GM12875 (cell line): ENCODE data around the gene EDAR.

Source experiments
- H3K4me3 ChIP-seq: one replicate; pipeline ENCODE4 v1.5.1; 2011; ENCODE audit warnings: low read depth, low read length, control low read depth
- TF ChIP-seq, protein P1 (sequence below): IDR thresholded peaks from 2 replicates; pipeline ENCODE4 v1.5.1; 2011; ENCODE audit warnings: low read depth, mild to moderate bottlenecking, control low read depth, inconsistent platforms, low read length, moderate library complexity, borderline replicate concordance; ENCODE audit not compliant: insufficient read depth

Gene EDAR

DNA sequence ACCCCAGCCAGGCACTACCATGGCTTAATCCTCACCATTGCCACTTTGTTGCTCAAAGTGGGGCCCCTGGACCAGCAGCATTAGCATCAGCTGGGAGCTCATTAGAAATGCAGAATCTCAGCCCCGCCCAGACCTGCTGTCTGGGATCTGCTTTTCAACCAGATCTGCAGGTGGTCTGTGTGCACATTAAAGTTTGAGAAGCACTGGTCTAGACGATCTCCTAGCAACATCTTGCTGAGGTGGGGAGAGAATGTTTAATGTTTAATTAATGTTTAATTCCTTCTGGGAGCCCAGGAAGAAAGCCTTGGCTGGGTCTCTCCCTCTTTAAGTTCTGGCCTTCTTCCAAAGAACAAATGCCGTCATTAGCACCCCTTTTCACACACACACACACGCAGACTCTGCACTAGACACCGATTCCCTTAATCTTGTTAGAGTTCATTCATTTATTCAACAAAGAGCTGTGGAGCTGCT lies 53.7 kb downstream of the EDAR start:
- H3K4me3 ChIP-seq = no peak overlapping the region
- TF ChIP-seq, protein P1, sequence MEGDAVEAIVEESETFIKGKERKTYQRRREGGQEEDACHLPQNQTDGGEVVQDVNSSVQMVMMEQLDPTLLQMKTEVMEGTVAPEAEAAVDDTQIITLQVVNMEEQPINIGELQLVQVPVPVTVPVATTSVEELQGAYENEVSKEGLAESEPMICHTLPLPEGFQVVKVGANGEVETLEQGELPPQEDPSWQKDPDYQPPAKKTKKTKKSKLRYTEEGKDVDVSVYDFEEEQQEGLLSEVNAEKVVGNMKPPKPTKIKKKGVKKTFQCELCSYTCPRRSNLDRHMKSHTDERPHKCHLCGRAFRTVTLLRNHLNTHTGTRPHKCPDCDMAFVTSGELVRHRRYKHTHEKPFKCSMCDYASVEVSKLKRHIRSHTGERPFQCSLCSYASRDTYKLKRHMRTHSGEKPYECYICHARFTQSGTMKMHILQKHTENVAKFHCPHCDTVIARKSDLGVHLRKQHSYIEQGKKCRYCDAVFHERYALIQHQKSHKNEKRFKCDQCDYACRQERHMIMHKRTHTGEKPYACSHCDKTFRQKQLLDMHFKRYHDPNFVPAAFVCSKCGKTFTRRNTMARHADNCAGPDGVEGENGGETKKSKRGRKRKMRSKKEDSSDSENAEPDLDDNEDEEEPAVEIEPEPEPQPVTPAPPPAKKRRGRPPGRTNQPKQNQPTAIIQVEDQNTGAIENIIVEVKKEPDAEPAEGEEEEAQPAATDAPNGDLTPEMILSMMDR = no peak

DNA sequence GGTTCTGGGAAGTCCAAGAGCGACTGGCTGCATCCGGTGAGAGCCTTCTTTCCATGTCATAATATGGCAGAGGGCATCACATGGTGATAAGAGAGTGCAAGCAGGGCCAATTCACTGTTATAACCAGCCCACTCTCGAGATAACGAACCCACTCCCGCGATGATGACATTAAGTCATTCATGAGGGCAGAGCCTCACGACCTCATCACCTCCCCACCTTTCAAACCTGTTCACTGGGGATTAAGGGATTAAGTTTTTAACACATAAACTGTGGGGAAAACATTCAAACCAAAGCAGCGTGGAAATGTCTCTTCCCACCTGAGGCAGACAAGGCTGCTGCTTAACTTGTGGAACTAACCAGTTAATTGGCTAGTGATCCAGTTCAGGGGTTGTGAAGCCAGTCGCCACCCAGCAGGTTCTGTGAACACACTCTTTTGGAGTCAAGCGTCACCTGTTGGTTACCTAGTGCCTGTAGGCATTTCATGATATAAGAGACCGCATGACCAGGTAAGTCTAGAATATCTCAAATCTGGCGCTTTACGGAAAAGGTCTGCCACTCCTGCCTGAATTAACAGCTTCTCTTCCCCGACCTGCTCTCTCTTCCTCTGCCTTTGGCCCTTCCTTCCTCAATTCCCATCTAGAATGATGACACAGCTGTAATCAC lies 54.3 kb downstream of the EDAR start:
- TF ChIP-seq, protein P1 = no peak
- H3K4me3 ChIP-seq = no peak overlapping the region

DNA sequence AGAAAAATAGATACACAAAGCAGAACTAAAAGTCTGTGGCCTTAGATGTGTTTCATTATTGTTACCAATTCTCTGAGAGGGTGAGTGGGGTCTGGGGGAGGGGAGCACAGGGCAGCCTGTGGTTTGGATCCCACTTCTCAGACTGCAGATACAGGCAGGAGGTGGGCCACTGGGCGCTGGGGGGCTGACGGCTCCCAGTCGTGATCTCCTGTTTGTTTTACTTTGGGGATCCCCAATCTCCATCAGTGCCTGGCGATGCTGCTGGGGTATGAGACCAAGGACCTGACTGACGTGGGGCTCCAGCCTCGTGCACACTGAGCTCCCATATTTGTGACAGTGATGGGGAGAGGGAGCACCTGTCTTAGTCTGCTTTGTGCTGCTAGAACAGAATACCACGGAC lies 54.9 kb downstream of the EDAR start:
- TF ChIP-seq, protein P1 = no peak
- no peak overlapping the region for H3K4me3 ChIP-seq

DNA sequence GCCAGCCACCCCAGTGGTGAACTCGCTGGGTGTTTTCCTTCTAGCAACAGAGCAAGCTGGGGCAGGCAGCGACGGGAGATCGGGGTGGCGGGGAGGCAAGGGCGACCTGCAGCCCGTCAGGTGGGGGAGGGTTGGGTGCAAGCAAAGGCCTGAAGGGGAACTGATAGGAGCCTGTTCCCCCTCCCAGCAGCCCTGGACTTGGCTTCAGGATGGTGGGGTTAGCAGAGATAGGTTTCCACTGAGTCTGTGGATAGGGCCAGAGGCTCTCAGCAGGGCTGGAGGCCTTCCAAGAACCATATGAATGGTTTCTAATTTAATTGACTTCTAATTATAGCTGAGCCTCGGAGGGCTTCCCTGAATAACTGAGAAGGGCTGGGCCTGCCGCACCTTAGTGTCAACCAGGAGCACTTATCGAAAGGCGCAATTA lies 55.3 kb downstream of the EDAR start:
- TF ChIP-seq, protein P1 = no peak
- H3K4me3 ChIP-seq = no peak overlapping the region

DNA sequence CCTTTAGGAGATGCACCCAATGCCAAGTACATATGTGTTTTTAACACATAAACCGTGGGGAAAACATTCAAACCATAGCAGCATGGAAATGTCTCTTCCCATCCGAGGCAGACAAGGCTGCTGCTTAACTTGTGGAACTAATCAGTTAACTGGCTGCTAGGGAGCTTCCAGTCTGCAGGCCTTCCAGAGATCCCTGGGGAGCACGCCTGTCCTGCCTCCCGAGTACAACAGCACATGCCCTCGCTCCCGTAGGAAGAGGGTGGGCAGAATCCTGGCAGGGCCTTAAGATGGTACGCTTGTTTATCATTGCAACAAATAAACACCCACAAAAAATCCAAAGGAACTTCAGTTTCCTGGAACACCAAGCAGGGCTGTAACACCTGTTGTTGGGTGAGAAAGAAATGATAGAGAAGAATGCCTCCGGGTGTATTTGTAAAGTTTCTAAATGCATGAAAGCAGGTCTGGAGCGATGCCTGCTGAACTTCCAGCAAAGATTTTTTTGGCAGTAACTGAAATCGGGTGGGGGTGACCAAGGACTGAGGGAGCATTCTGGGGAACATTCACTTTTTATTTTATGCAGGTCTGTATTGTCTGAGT lies 56.2 kb downstream of the EDAR start:
- TF ChIP-seq, protein P1 = no peak
- H3K4me3 ChIP-seq = no peak overlapping the region

DNA sequence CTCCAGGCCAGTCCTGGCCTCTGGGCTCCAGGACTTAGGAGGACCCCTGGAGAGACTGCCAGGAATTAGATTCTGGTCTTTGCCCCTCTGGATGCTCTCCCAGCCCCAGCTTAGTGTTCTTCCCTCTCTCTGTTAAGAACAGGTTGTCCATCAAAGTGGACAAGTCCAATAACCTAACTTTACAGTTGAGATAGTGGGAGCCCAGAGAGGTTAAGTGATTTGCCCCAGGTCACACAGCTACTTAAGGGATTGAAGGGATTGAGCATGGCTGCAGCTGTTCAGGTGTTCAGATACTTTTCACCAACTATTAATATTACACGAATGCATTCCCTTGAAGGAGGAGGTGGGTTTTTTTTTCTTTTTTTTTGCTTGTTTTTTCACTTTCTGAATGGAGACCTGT lies 57.6 kb downstream of the EDAR start:
- no peak overlapping the region for H3K4me3 ChIP-seq
- TF ChIP-seq, protein P1 = no peak
